NCI-H774 (cell line): ENCODE data around the gene KANSL1L.
A peak's percentile ranks its signal among the peaks of the same experiment; 100 is the strongest.
"Not testable (repeated sequence)": the region's sequence is repeated elsewhere in the genome, so short reads cannot be mapped to it uniquely, and the experiment has no call there.

Experiments used
- DNase-seq: peaks from one replicate; lab custom pipeline; 2025; lab: John Stamatoyannopoulos, UW

KANSL1L gene

GRCh38 chr2:210171309-210172218, at the start of gene KANSL1L:
Gene KANSL1L (minus strand): TSS chr2:210171409. CDS start chr2:210154582, 16,827 bp downstream.
- peak; percentile 92 for DNase-seq

- no peak for DNase-seq
These were observed 43.9 kb upstream of the KANSL1L start for GRCh38 chr2:210215120-210215519.

DNA sequence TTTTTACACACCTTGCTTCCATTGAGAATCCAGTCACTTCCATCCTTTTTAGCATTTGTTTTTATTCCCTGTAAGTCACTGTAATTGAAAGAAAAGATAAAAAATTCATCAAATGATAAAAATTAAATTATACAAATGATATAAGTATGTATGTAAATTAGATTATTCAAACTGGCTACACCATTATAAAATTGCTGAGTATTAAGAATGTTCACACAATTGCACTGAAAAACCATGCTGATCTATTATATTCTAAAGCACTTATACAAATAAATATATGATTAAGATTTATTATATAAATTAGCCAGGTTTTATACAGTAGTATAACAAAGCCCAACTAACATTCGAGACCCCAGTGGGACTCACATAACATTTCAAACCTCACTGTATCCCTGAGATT, 39.0 kb upstream of the KANSL1L start:
- no peak for DNase-seq

DNA sequence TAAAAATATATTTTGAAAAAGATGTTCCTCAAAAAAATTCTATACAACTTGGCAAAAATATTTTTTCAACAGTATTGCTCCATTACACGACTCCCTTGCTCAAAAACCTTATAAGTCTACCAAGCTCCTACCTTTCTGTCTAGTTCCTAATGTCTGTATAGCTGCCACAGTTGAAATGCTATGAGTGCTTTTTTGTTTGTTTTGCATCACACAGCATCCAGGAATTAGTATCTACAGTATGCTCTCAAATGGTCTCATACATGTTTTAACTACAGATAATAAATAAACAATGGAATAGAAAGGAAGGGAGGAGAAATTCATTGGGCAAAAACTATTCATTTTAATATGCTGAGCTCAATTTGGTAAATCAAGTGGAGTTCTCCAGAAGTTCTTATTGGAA, 36.7 kb upstream of the KANSL1L start:
- no peak for DNase-seq

GRCh38 chr2:210203558-210203957, 32.3 kb upstream of the KANSL1L start:
- DNase-seq, result no peak

GRCh38 chr2:210203147-210203546, 31.9 kb upstream of the KANSL1L start:
- no peak for DNase-seq

- no peak for DNase-seq
These were observed 28.6 kb upstream of the KANSL1L start for GRCh38 chr2:210199854-210200253.

- DNase-seq, result no peak
These were observed 28.1 kb upstream of the KANSL1L start for GRCh38 chr2:210199186-210199765.

GRCh38 chr2:210198326-210198725, 27.1 kb upstream of the KANSL1L start:
- no peak for DNase-seq

DNA sequence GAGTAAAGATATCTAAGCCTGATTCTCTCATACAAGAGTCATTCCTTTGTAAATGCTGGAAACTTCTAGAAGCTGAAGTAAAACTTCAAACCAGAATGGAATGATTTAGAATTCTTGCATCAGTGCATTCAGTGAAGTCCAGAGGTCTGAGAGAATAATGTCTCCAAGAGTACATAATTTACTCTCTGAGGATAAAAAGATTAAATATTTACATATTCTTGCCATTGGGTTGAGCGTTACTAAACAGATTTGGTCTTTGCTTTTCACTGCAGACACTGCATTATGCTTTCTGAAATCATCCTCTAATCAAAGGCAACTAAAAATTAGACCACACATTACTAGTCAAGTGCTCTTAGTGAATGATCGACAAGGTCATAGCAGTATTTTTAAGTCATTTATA, 26.5 kb upstream of the KANSL1L start:
- DNase-seq, result no peak

DNA sequence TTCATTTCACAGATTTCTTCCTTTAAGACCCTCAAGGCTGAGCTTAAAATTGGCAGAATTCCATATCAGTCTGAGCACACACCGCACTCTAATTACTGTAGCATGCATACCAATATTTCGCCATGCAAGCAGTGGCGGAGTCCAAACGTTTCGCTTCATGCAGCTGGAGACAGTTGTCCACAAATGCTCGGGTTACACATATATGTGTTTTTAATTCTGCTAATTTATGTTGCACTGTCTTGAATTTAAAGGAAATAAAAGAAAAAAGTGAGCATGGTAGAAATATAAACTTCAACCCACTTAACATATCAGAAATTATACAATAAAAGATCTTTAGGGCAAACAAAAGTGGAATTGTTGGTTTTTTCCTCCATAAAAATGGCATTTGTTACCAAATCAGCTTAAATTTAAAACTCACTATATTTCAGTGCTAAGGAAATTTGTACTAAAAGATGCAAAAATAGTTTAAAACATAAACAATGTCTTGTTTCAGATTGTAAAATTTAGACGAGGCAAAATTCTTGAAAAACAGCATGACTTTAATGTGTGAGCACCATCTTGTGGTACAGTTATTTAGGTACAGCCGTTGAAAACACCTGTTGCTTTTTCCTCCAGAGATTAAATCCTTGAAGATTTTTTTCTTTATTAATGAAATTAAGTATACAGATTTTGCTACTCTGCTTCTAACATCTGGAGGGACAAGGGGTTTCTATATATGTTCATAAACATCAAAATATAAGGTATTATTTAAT, 24.1 kb upstream of the KANSL1L start:
- peak; percentile 38 for DNase-seq

DNA sequence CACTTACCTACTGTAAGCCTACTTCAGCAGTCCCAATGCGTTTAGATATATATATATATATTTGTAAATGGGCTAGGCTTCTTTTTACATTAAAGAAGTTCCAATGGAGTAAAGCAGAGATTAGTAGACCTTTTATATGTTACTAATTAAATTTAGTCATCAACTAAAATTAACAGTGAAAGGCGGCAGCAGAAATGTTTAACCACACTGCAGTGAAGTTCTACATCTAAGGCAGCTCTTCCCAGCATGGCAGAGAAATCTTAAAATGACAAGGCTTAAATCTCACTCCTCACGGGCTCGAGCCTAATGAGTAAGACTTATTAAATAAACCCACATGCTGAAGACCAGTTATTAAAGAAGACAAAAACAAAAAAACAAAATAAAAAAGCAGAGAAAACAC, 19.1 kb upstream of the KANSL1L start:
- DNase-seq, result no peak

GRCh38 chr2:210189452-210190138, 18.4 kb upstream of the KANSL1L start:
- no peak for DNase-seq

DNA sequence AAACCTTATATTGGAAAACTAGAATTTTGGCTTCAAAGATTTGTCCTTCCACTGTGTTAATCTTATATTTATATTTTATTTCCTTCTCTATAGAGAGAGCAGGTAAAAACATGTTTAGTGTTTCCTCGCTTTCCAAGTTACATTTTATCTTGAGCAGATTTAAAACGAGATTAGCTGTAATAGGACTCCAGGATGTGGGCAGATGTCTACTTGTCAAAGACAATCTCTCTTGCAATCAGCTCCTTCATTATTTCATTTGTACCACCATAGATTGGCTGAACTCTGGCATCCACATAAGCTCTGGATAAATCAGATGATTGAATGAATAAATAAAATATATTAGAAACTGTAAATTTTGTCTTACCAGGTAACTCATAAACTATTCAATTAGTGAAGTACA, 17.5 kb upstream of the KANSL1L start:
- no peak for DNase-seq

- no peak for DNase-seq
These were observed 17.0 kb upstream of the KANSL1L start for GRCh38 chr2:210188190-210188589.

- not testable (repeated sequence) for DNase-seq
These were observed 12.7 kb upstream of the KANSL1L start for GRCh38 chr2:210183936-210184335.

DNA sequence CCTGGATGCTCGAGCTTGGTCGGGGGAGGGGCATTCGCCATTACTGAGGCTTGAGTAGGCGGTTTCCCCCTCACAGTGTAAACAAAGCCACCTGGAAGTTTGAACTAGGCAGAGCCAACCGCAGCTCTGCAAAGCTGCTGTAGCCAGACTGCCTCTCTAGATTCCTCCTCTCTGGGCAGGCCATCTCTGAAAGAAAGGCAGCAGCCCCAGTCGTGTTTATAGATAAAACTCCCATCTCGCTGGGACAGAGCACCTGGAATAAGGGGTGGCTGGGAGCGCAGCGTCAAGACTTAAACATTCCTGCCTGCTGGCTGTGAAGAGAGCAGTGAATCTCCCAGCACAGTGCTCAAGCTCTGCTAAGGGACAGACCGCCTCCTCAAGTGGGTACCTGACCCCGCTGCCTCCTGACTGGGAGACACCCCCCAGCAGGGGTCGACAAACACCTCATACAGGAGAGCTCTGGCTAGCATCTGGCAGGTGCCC, 10.4 kb upstream of the KANSL1L start:
- DNase-seq, result not testable (repeated sequence)

DNA sequence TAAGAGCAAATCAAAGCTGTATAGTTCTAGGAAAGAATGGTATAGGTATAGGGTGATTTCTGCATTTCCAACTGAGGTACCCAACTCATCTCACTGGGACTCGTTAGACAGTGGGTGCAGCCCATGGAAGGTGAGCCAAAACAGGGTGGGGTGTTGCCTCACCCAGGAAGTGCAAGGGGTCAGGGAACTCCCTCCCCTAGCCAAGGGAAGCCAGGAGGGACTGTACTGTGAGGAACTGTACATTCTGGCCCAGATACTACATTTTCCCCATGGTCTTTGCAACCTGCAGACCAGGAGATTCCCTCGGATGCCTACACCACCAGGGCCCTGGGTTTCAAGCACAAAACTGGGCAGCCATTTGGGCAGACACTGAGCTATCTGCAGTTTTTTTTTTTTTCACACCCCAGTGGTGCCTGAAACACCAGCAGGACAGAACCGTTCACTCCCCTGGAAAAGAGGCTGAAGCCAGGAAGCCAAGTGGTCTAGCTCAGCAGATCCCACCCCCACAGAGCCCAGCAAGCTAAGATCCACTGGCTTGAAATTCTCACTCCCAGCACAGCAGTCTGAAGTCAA, 9.9 kb upstream of the KANSL1L start:
- not testable (repeated sequence) for DNase-seq

- no peak for DNase-seq
These were observed 9.3 kb upstream of the KANSL1L start for GRCh38 chr2:210180477-210180876.

- DNase-seq, result no peak
These were observed 8.3 kb upstream of the KANSL1L start for GRCh38 chr2:210179351-210179990.

GRCh38 chr2:210177769-210178168, 6.6 kb upstream of the KANSL1L start:
- DNase-seq, result no peak
